RPMI7951 (cell line): ENCODE results near the gene HAVCR2. TPM values are rescaled to one million over a fixed set of nuclear protein-coding genes. Genes with fewer than 3 reads are reported as not detected.
"Not testable (repeated sequence)": the region's sequence is repeated elsewhere in the genome, so short reads cannot be mapped to it uniquely, and the experiment has no call there.

Source experiments
- DNase-seq: peaks from one replicate; pipeline ENCODE4 v3.0.0-alpha.2; 2012; ENCODE audit warnings: low read depth
- total RNA-seq: library from RNA; depleted of rRNA; stranded (reverse); fragments of >200 nt; shearing (Covaris generic); gene quantifications from 2 replicates; pipeline ENCODE4 v1.2.3, GENCODE V29; 2014

The HAVCR2 gene
- total RNA-seq, 1 experiment from 2014 or later = 0.84 TPM

DNA sequence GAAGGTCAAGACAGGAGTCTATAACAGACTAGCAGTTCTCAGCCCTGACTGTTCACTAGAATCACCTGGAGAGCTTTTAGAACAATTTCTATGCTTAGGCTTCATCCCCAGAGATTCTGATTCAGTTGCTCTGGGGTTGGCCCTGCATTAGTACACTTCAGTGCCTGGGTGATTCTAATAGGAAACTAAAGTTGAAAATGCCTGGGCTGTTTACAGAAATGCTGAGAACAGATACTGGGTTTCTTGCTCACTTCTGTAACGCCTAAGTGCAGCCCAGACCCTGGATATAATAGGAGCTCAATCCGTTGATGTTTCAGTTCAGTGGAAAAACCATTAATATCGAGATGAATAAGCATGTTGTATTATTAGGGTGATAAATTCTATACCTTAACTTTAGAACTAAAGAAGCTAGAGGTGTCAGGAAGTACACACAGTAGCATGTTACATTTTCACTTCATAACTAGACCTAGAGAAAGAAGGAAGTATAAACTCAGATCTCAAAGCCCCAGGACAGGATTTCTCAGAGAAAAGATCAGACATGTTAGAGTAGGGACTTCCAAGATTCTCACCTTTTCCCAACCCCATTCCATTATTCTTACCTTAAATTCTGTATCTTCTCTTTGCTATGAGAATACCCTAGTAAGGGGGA is 20.4 kb downstream of the HAVCR2 start:
- DNase-seq = no peak

- DNase-seq = no peak
These were observed 22.0 kb downstream of the HAVCR2 start for GRCh38 chr5:157086751-157087359.

- no peak for DNase-seq
These were observed 22.9 kb downstream of the HAVCR2 start for GRCh38 chr5:157085930-157086329.

DNA sequence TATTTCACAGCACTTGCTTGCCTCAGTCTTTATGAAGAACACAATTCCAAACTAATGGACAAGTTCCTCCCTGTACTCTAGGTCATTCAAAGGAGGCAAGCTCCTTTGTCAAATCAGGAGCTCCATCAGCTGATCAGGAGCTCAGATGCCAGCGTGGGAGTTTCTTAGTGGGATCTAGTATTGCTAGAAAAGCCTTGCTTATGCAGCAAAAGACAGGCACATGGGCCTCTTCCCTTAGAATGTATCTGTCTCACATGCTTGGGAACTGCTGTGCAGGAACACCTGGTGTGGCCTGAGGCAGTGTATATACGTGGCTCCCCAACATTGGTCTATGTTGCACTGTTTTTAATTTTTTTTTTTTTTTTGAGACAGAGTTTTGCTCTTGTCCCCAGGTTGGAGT is 28.6 kb downstream of the HAVCR2 start:
- peak; percentile 1 for DNase-seq

DNA sequence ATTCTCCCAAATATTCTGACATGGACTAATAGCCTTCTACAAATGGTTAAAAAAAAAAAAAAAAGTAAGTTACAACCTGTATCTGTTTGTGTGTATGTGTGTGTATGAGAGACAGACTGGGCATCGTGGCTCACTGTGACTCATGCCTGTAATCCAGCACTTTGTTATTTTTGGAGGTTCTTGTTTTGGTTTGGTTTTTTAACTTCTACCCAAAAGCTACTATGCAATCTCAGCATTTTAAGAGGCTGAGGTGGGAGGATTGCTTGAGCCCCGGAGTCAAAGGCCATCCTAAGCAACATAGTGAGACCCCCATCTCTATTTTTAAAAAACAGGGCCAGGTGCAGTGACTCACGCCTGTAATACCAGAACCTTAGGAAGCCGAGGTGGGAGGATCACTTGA is 32.3 kb downstream of the HAVCR2 start:
- DNase-seq = peak; percentile 28

- DNase-seq = no peak
These were observed 36.3 kb downstream of the HAVCR2 start for GRCh38 chr5:157072508-157072907.

- no peak for DNase-seq
These were observed 38.9 kb downstream of the HAVCR2 start for GRCh38 chr5:157069949-157070348.

DNA sequence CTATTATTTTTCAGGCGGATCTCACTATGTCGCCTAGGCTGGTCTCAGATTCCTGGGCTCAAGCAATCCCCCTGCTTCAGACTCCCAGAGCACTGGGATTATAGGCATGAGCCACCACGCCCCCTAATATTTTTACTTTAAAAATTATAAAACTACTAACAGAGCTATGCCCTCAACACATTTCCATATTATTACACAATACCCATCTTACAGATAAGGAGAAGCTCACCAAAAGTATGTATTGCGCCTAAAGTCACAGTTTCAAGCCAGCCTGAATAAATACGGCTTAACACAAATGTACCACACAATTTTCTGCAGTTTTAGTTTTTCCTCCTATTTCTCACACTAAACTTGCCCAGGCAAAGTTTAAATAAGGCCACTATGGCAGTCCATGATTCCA is 40.1 kb downstream of the HAVCR2 start:
- DNase-seq = no peak

- no peak for DNase-seq
These were observed 40.5 kb downstream of the HAVCR2 start for GRCh38 chr5:157068339-157068738.

- DNase-seq = no peak
These were observed 41.8 kb downstream of the HAVCR2 start for GRCh38 chr5:157067005-157067404.

GRCh38 chr5:157066080-157066479 is 42.8 kb downstream of the HAVCR2 start:
- no peak for DNase-seq

GRCh38 chr5:157063776-157064430 is 44.9 kb downstream of the HAVCR2 start:
- no peak for DNase-seq

GRCh38 chr5:157059891-157060290 is 49.0 kb downstream of the HAVCR2 start:
- DNase-seq = no peak

- no peak for DNase-seq
These were observed 49.7 kb downstream of the HAVCR2 start, which contains the start of gene HAVCR1 for GRCh38 chr5:157059093-157059539. HAVCR1 (minus strand) TSS chr5:157059116; CDS start chr5:157057943, 1,173 bp downstream.

DNA sequence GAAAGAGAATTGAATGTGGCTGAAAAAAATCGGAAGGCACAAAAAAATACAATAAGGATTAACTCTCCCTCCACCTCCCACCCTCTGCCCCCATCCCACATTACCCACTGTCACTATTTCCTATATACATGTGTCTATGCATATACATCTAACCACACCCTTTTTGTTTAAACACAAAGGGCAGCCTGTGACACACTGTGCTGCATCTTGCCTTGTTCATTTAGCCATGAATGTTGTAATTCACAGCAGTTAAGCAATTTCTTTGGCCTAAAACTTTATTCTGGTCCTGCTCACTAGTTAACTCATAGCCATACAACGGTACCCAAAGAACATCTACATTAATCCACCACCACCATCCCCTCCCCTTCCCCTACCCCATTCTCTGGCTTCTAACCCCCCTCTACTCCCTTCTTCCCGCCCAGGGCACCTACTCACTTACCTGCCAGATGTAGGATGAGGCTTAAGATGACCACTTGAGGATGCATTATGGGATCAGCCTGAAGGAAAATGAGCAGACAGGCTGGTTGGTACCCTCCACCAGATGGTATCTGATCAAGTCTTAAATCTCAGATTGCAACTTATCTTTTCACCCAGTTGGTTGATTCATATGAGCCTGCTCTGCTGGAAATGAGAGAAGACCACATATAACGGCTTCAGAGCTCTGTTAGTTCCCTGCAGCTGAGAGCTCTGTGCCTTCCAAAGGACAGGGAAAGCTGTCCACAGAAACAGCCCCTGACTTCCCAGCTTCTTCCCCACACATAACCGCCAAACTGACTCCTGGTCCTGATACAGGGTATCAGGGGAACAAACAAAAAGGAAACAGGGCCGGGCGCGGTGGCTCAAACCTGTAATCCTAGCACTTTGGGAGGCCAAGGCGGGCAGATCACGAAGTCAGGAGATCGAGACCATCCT is 51.1 kb downstream of the HAVCR2 start:
- DNase-seq = no peak

DNA sequence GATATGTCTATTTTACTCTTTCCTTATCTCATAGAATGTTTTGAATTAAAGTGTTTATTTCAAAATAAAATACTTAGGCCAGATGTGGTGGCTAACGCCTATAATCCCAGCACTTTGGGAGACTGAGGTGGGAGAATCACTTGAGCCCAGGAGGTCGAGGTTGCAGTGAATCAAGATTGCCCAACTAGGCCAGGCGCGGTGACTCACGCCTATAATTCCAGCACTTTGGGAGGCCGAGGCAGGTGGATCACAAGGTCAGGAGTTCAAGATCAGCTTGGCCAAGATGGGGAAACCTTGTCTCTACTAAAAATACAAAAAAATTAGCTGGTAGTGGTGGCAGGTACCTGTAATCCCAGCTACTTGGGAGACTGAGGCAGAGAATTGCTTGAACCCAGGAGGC is 52.0 kb downstream of the HAVCR2 start:
- DNase-seq = not testable (repeated sequence)

GRCh38 chr5:157051604-157052245 is 57.1 kb downstream of the HAVCR2 start:
- DNase-seq = no peak

- no peak for DNase-seq
These were observed 58.8 kb downstream of the HAVCR2 start for GRCh38 chr5:157050050-157050449.

GRCh38 chr5:157049605-157050004 is 59.2 kb downstream of the HAVCR2 start:
- DNase-seq = no peak

GRCh38 chr5:157047898-157048297 is 60.9 kb downstream of the HAVCR2 start:
- DNase-seq = no peak

GRCh38 chr5:157047016-157047415 is 61.8 kb downstream of the HAVCR2 start:
- DNase-seq = not testable (repeated sequence)
